ENCODE measurements around the gene FAM217B. TPM values are rescaled to one million over a fixed set of nuclear protein-coding genes. Genes with fewer than 3 reads are reported as not detected.

Gene FAM217B
- total RNA-seq, 1 donor from 2014 or later = 20.6 TPM

DNA sequence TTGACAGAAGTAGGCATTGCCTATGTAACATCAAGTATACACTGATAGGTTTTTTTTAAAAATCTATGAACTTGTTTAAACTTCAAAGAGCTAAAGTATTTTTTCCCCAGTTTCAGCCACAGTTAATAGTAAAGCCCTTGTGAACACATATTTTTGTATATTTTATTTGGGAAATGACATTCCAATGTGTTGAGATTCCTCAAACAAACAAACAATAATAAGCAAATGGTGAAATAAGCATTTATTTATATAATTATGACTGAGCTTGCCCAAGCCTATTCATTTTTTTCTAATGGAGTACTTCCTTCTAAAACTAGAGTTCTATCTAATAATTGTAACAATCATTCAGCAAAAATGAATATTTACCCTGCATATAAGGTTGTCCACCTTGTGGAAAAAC is 19.2 kb upstream of the FAM217B start:
- Histone ChIP-seq H3K27me3 (ENCODE audit: insufficient read depth, low read length) (no peaks in the 10 kb centered on the region), H3K27ac (ENCODE audit: low read depth, low read length) (no peak overlapping the region), H4K20me1 (ENCODE audit: insufficient read depth, low read length) (no peaks in the 10 kb centered on the region), H3K79me2 (ENCODE audit: insufficient read depth, low read length) (no peaks in the 10 kb centered on the region), H3K9me3 (ENCODE audit: insufficient read depth, low read depth, low read length) (no peaks in the 10 kb centered on the region), H3K4me2 (ENCODE audit: low read length) (no peak overlapping the region), H3K36me3 (ENCODE audit: insufficient read depth, low read length) (no peaks in the 10 kb centered on the region), H2AFZ (ENCODE audit: low read depth, low read length) (no peak overlapping the region), H3K4me1 (ENCODE audit: insufficient read depth, low read length) (no peaks in the 10 kb centered on the region), H3K4me3 (ENCODE audit: insufficient read depth, low read depth, low read length) (no peak overlapping the region), H3K9ac (ENCODE audit: low read length) (no peak overlapping the region)
- Mint-ChIP-seq H3K27ac (ENCODE audit: unreplicated experiment) (no peak overlapping the region), H3K4me3 (ENCODE audit: unreplicated experiment) (no peak overlapping the region), H3K4me1 (ENCODE audit: low read depth, unreplicated experiment) (peaks cover 3% of the 10 kb centered on the region), H3K27me3 (ENCODE audit: low read depth, unreplicated experiment) (no peaks in the 10 kb centered on the region), H3K36me3 (ENCODE audit: low read depth, unreplicated experiment) (no peaks in the 10 kb centered on the region), H3K9me3 (ENCODE audit: unreplicated experiment) (no peaks in the 10 kb centered on the region)
- FAIRE-seq = no peak
- no peak for TF ChIP-seq EZH2 (IDR thresholded peaks at IDR 0.05; ENCODE audit: insufficient read depth, low read length)
- TF ChIP-seq, protein P1, sequence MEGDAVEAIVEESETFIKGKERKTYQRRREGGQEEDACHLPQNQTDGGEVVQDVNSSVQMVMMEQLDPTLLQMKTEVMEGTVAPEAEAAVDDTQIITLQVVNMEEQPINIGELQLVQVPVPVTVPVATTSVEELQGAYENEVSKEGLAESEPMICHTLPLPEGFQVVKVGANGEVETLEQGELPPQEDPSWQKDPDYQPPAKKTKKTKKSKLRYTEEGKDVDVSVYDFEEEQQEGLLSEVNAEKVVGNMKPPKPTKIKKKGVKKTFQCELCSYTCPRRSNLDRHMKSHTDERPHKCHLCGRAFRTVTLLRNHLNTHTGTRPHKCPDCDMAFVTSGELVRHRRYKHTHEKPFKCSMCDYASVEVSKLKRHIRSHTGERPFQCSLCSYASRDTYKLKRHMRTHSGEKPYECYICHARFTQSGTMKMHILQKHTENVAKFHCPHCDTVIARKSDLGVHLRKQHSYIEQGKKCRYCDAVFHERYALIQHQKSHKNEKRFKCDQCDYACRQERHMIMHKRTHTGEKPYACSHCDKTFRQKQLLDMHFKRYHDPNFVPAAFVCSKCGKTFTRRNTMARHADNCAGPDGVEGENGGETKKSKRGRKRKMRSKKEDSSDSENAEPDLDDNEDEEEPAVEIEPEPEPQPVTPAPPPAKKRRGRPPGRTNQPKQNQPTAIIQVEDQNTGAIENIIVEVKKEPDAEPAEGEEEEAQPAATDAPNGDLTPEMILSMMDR (IDR thresholded peaks at IDR 0.05; ENCODE audit: insufficient read depth, low read depth, low read length) = no peak
- no peak for DNase-seq (ENCODE audit: low read depth)

- TF ChIP-seq, protein P1 (IDR thresholded peaks at IDR 0.05; ENCODE audit: insufficient read depth, low read depth, low read length) = no peak
- no peak for TF ChIP-seq EZH2 (IDR thresholded peaks at IDR 0.05; ENCODE audit: insufficient read depth, low read length)
- no peak overlapping the region for H3K9ac ChIP-seq (ENCODE audit: low read length)
- no peaks in the 10 kb centered on the region for H3K36me3 ChIP-seq (ENCODE audit: insufficient read depth, low read length)
- FAIRE-seq = no peak
- H3K9me3 ChIP-seq (ENCODE audit: insufficient read depth, low read depth, low read length) = no peaks in the 10 kb centered on the region
- H3K27me3 ChIP-seq (ENCODE audit: insufficient read depth, low read length) = no peaks in the 10 kb centered on the region
- H3K27ac Mint-ChIP-seq (ENCODE audit: unreplicated experiment) = no peak overlapping the region
- no peaks in the 10 kb centered on the region for H3K79me2 ChIP-seq (ENCODE audit: insufficient read depth, low read length)
- H2AFZ ChIP-seq (ENCODE audit: low read depth, low read length) = no peak overlapping the region
- H3K9me3 Mint-ChIP-seq (ENCODE audit: unreplicated experiment) = no peaks in the 10 kb centered on the region
- H3K4me2 ChIP-seq (ENCODE audit: low read length) = no peak overlapping the region
- H3K4me3 ChIP-seq (ENCODE audit: insufficient read depth, low read depth, low read length) = no peak overlapping the region
- no peaks in the 10 kb centered on the region for H3K4me1 ChIP-seq (ENCODE audit: insufficient read depth, low read length)
- no peak overlapping the region for H3K4me3 Mint-ChIP-seq (ENCODE audit: unreplicated experiment)
- peaks cover 3% of the 10 kb centered on the region for H3K4me1 Mint-ChIP-seq (ENCODE audit: low read depth, unreplicated experiment)
- H3K27ac ChIP-seq (ENCODE audit: low read depth, low read length) = no peak overlapping the region
- DNase-seq (ENCODE audit: low read depth) = no peak
- no peaks in the 10 kb centered on the region for H4K20me1 ChIP-seq (ENCODE audit: insufficient read depth, low read length)
- no peaks in the 10 kb centered on the region for H3K27me3 Mint-ChIP-seq (ENCODE audit: low read depth, unreplicated experiment)
- no peaks in the 10 kb centered on the region for H3K36me3 Mint-ChIP-seq (ENCODE audit: low read depth, unreplicated experiment)
These were observed 16.7 kb upstream of the FAM217B start for GRCh38 chr20:59923514-59923913.

- H4K20me1 ChIP-seq (ENCODE audit: insufficient read depth, low read length) = no peaks in the 10 kb centered on the region
- FAIRE-seq (no peak), DNase-seq (ENCODE audit: low read depth) (no peak)
- Mint-ChIP-seq H3K36me3 (ENCODE audit: low read depth, unreplicated experiment) (no peaks in the 10 kb centered on the region), H3K4me3 (ENCODE audit: unreplicated experiment) (no peak overlapping the region), H3K4me1 (ENCODE audit: low read depth, unreplicated experiment) (peaks cover 3% of the 10 kb centered on the region), H3K9me3 (ENCODE audit: unreplicated experiment) (no peaks in the 10 kb centered on the region), H3K27me3 (ENCODE audit: low read depth, unreplicated experiment) (no peaks in the 10 kb centered on the region), H3K27ac (ENCODE audit: unreplicated experiment) (no peak overlapping the region)
- no peaks in the 10 kb centered on the region for H3K27me3 ChIP-seq (ENCODE audit: insufficient read depth, low read length)
- no peaks in the 10 kb centered on the region for H3K79me2 ChIP-seq (ENCODE audit: insufficient read depth, low read length)
- TF ChIP-seq EZH2 (IDR thresholded peaks at IDR 0.05; ENCODE audit: insufficient read depth, low read length) = no peak
- TF ChIP-seq, protein P1 (IDR thresholded peaks at IDR 0.05; ENCODE audit: insufficient read depth, low read depth, low read length) = no peak
- no peaks in the 10 kb centered on the region for H3K36me3 ChIP-seq (ENCODE audit: insufficient read depth, low read length)
- H3K4me1 ChIP-seq (ENCODE audit: insufficient read depth, low read length) = no peaks in the 10 kb centered on the region
- no peak overlapping the region for H3K27ac ChIP-seq (ENCODE audit: low read depth, low read length)
- H3K4me2 ChIP-seq (ENCODE audit: low read length) = no peak overlapping the region
- H3K9me3 ChIP-seq (ENCODE audit: insufficient read depth, low read depth, low read length) = no peaks in the 10 kb centered on the region
- no peak overlapping the region for H3K9ac ChIP-seq (ENCODE audit: low read length)
- H3K4me3 ChIP-seq (ENCODE audit: insufficient read depth, low read depth, low read length) = no peak overlapping the region
- no peak overlapping the region for H2AFZ ChIP-seq (ENCODE audit: low read depth, low read length)
These were observed 14.8 kb upstream of the FAM217B start for GRCh38 chr20:59925359-59925758.

Measured in astrocyte (in vitro differentiated cells and primary cell).